HepG2 (cell line): ENCODE results near the gene RFC2. TPM values are rescaled to one million over a fixed set of nuclear protein-coding genes. Genes with fewer than 3 reads are reported as not detected.

ENCODE experiments used
- ARNTL ChIP-seq: sonication (generic); formaldehyde crosslinking; IDR thresholded peaks from 2 replicates; pipeline ENCODE4 v1.4.0; 2020; ENCODE audit warnings: mild to moderate bottlenecking, missing genetic modification reagents
- BCL6 ChIP-seq: IDR thresholded peaks from 2 replicates; pipeline ENCODE4 v1.6.1; 2016; ENCODE audit warnings: missing genetic modification reagents, missing compliant biosample characterization
- BHLHE40 ChIP-seq: IDR thresholded peaks from 2 replicates; pipeline ENCODE4 v1.6.1; 2011; ENCODE audit warnings: low read length, improper control_type of control experiment
- FOXO1 ChIP-seq: sonication (generic); formaldehyde crosslinking; IDR thresholded peaks from 2 replicates; pipeline ENCODE4 v1.4.0; 2020; ENCODE audit warnings: missing genetic modification reagents
- HMG20B ChIP-seq: conservative IDR thresholded peaks from 2 replicates; pipeline ENCODE4 v1.6.1; 2016; ENCODE audit warnings: missing genetic modification reagents, missing compliant biosample characterization
- KLF16 ChIP-seq, 2 experiments: sonication (generic) in 1 of 2; formaldehyde crosslinking in 1 of 2; IDR thresholded peaks; 2 replicates each; pipeline versions ENCODE4 v1.6.1 to v1.8.0; 2016 to 2023; ENCODE audit warnings: missing genetic modification reagents in 2 of 2, missing compliant biosample characterization in 1 of 2
- MTA1 ChIP-seq: sonication (generic); formaldehyde crosslinking; IDR thresholded peaks from 2 replicates; pipeline ENCODE4 v1.4.0; 2020; ENCODE audit warnings: missing genetic modification reagents, mild to moderate bottlenecking, borderline replicate concordance
- PITX1 ChIP-seq: sonication (generic); formaldehyde crosslinking; IDR thresholded peaks from 2 replicates; pipeline ENCODE4 v1.5.1; 2020; ENCODE audit warnings: mild to moderate bottlenecking, missing genetic modification reagents
- RAD51 ChIP-seq: fragments of 450-650 bp; IDR thresholded peaks from 2 replicates; pipeline ENCODE4 v1.6.1; 2016; ENCODE audit warnings: borderline replicate concordance
- SNRNP70 ChIP-seq: fragments of 200-400 bp; formaldehyde crosslinking; IDR thresholded peaks from 2 replicates; pipeline ENCODE4 v1.6.1; 2017; ENCODE audit warnings: mild to moderate bottlenecking, low read depth, low read length, moderate library complexity
- SP140L ChIP-seq: sonication (generic); formaldehyde crosslinking; IDR thresholded peaks from 2 replicates; pipeline ENCODE4 v1.4.0; 2020; ENCODE audit warnings: missing genetic modification reagents, borderline replicate concordance
- THAP7 ChIP-seq: sonication (generic); formaldehyde crosslinking; IDR thresholded peaks from 2 replicates; pipeline ENCODE4 v1.8.1; 2023; ENCODE audit warnings: mild to moderate bottlenecking, missing genetic modification reagents
- ZC3H4 ChIP-seq: sonication (generic); formaldehyde crosslinking; IDR thresholded peaks from 2 replicates; pipeline ENCODE4 v1.4.0; 2020; ENCODE audit warnings: missing genetic modification reagents, borderline replicate concordance
- ZNF563 ChIP-seq: sonication (generic); formaldehyde crosslinking; IDR thresholded peaks from 2 replicates; pipeline ENCODE4 v1.8.0; 2022; ENCODE audit warnings: mild to moderate bottlenecking, moderate library complexity, missing genetic modification reagents
- ZNF7 ChIP-seq: IDR thresholded peaks from 2 replicates; pipeline ENCODE4 v1.6.1; 2016; ENCODE audit warnings: missing biosample characterization, missing genetic modification reagents
- ZNF746 ChIP-seq: sonication (generic); formaldehyde crosslinking; IDR thresholded peaks from 2 replicates; pipeline ENCODE4 v1.8.0; 2022; ENCODE audit warnings: mild to moderate bottlenecking, missing genetic modification reagents
- ZNF878 ChIP-seq: sonication (generic); formaldehyde crosslinking; IDR thresholded peaks from 2 replicates; pipeline ENCODE4 v1.8.1; 2023; ENCODE audit warnings: mild to moderate bottlenecking, missing genetic modification reagents, moderate library complexity
- polyA plus RNA-seq, 8 experiments: library from polyadenylated mRNA; depleted of rRNA in 3 of 8; stranded (reverse) in 7 of 8; unstranded in 1 of 8; fragments of >200 nt; fragmentation: Illumina TruSeq in 4 of 8; extraction: Trizol in 4 of 8; gene quantifications; 2 replicates each; pipeline versions ENCODE4 v1.2.1 to v1.2.3, GENCODE V29; 2011 to 2016; ENCODE audit warnings: low read depth in 4 of 8, missing spikeins in 1 of 8, mixed read lengths in 1 of 8; ENCODE audit not compliant: insufficient read depth in 1 of 8
- total RNA-seq, 5 experiments: library from RNA; depleted of rRNA; stranded (reverse); fragments of >200 nt; fragmentation: Illumina TruSeq; extraction: Trizol; gene quantifications; 2 replicates each; pipeline ENCODE4 v1.2.3, GENCODE V29; 2016; ENCODE audit warnings: low read depth in 1 of 5
- TF ChIP-seq, protein P1 (sequence below): sonication (generic); formaldehyde crosslinking; IDR thresholded peaks from 2 replicates; pipeline ENCODE4 v1.8.0; 2022; ENCODE audit warnings: missing genetic modification reagents, mild to moderate bottlenecking, inconsistent platforms, borderline replicate concordance
- TF ChIP-seq, protein P2 (sequence below): sonication (generic); formaldehyde crosslinking; IDR thresholded peaks from 2 replicates; pipeline ENCODE4 v1.5.1; 2020; ENCODE audit warnings: mild to moderate bottlenecking, missing genetic modification reagents, borderline replicate concordance
- TF ChIP-seq, protein P3 (sequence below): sonication (generic); formaldehyde crosslinking; IDR thresholded peaks from 2 replicates; pipeline ENCODE4 v1.9.0; 2021; ENCODE audit warnings: mild to moderate bottlenecking, missing genetic modification reagents

The RFC2 gene
- total and polyA plus RNA-seq, 2 of the 13 experiments (the other 11 are each of a cell fraction or from before 2014, with no cell fraction given), result 14.6 to 43.5 TPM

DNA sequence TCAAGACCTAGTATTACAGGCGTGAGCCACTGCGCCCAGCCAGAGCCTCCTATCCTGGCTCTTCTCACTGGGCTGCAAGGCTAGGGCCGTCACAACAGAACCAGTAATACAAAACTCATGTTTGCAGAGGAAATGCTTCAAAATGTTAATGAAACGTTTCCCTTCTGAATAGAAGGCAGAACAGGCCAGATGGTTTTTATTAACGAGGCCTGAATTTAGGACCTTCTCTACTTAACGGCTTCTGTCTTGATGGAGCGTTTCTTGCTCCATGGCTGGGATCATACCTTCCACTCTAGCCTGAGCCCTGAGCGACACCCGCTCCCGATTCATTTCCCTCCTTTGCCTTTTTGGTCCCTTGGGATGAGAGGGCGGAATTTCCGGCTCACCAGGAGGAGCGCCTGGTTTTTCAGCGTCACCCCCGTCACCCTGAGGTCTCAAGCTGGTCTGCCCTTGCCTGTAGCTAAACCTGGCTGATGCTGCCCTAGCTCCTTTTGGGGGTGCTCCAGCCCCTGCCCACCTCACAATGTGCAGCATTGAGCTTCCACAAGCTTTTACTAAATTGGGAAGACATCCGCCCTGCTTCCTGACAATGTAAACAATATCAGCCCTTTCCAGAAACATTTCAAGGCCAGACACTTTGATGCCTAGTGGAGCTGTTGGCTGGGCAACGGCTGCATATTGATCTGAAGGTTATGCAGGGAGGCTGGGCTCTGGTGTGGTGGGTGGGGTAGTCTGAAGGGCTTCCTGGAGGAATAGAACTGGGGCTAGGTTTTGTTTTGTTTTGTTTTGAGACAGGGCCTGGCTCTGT, 40.2 kb upstream of the RFC2 start (continued):
- TF ChIP-seq BHLHE40 (no peak), SP140L (CRISPR knock-in tag) (no peak), RAD51 (no peak), HMG20B (CRISPR knock-in tag) (no peak), THAP7 (no peak), ZNF7 (no peak), ZNF878 (CRISPR knock-in tag) (no peak), ZC3H4 (no peak), SNRNP70 (no peak), BCL6 (CRISPR knock-in tag) (peak; percentile 92), ARNTL (peak; percentile 67), MTA1 (peak; percentile 54; the same call in 1 of the 2 replicates), PITX1 (CRISPR knock-in tag) (peak; percentile 79; the same call in 1 of the 2 replicates), FOXO1 (CRISPR knock-in tag) (peak; percentile 79), KLF16 (CRISPR knock-in tag; IDR thresholded peaks at IDR 0.05) (no peak; a peak in 1 of 4 replicates), ZNF563 (CRISPR knock-in tag) (no peak), ZNF746 (CRISPR knock-in tag) (no peak)
- TF ChIP-seq, protein P1, sequence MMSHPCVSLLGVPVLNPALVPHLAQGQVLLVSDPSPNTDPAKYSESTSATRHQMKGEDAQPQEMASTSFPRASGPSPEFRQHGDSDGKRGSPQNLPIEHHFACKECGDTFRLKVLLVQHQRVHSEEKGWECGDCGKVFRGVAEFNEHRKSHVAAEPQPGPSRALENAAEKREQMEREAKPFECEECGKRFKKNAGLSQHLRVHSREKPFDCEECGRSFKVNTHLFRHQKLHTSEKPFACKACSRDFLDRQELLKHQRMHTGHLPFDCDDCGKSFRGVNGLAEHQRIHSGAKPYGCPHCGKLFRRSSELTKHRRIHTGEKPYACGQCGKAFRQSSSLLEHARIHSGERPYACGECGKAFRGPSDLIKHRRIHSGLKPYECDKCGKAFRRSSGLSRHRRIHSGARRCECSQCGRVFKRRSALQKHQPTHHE, result no peak
- TF ChIP-seq, protein P2, sequence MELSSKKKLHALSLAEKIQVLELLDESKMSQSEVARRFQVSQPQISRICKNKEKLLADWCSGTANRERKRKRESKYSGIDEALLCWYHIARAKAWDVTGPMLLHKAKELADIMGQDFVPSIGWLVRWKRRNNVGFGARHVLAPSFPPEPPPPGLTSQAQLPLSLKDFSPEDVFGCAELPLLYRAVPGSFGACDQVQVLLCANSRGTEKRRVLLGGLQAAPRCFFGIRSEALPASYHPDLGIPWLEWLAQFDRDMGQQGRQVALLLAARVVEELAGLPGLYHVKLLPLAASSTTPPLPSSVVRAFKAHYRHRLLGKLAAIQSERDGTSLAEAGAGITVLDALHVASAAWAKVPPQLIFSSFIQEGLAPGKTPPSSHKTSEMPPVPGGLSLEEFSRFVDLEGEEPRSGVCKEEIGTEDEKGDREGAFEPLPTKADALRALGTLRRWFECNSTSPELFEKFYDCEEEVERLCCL, result no peak
- TF ChIP-seq, protein P3, sequence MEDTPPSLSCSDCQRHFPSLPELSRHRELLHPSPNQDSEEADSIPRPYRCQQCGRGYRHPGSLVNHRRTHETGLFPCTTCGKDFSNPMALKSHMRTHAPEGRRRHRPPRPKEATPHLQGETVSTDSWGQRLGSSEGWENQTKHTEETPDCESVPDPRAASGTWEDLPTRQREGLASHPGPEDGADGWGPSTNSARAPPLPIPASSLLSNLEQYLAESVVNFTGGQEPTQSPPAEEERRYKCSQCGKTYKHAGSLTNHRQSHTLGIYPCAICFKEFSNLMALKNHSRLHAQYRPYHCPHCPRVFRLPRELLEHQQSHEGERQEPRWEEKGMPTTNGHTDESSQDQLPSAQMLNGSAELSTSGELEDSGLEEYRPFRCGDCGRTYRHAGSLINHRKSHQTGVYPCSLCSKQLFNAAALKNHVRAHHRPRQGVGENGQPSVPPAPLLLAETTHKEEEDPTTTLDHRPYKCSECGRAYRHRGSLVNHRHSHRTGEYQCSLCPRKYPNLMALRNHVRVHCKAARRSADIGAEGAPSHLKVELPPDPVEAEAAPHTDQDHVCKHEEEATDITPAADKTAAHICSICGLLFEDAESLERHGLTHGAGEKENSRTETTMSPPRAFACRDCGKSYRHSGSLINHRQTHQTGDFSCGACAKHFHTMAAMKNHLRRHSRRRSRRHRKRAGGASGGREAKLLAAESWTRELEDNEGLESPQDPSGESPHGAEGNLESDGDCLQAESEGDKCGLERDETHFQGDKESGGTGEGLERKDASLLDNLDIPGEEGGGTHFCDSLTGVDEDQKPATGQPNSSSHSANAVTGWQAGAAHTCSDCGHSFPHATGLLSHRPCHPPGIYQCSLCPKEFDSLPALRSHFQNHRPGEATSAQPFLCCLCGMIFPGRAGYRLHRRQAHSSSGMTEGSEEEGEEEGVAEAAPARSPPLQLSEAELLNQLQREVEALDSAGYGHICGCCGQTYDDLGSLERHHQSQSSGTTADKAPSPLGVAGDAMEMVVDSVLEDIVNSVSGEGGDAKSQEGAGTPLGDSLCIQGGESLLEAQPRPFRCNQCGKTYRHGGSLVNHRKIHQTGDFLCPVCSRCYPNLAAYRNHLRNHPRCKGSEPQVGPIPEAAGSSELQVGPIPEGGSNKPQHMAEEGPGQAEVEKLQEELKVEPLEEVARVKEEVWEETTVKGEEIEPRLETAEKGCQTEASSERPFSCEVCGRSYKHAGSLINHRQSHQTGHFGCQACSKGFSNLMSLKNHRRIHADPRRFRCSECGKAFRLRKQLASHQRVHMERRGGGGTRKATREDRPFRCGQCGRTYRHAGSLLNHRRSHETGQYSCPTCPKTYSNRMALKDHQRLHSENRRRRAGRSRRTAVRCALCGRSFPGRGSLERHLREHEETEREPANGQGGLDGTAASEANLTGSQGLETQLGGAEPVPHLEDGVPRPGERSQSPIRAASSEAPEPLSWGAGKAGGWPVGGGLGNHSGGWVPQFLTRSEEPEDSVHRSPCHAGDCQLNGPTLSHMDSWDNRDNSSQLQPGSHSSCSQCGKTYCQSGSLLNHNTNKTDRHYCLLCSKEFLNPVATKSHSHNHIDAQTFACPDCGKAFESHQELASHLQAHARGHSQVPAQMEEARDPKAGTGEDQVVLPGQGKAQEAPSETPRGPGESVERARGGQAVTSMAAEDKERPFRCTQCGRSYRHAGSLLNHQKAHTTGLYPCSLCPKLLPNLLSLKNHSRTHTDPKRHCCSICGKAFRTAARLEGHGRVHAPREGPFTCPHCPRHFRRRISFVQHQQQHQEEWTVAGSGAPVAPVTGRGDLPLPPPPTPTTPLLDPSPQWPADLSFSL (CRISPR knock-in tag), result no peak
